ENCODE results near the gene ZPBP.
"Not testable (repeated sequence)": the region's sequence is repeated elsewhere in the genome, so short reads cannot be mapped to it uniquely, and the experiment has no call there.

The ZPBP gene

GRCh38 chr7:50073093-50073492 lies 20.0 kb downstream of the ZPBP start:
- H3K4me1 Mint-ChIP-seq (ENCODE audit: low read depth), result peaks cover 18% of the 10 kb centered on the region
- H3K9me3 Mint-ChIP-seq, result peaks cover 23% of the 10 kb centered on the region
- no peak overlapping the region for H3K27ac Mint-ChIP-seq
- H3K27me3 Mint-ChIP-seq (ENCODE audit: low read depth), result peaks cover 47% of the 10 kb centered on the region
- no peaks in the 10 kb centered on the region for H3K36me3 Mint-ChIP-seq (ENCODE audit: low read depth)
- no peak overlapping the region for H3K4me3 Mint-ChIP-seq

DNA sequence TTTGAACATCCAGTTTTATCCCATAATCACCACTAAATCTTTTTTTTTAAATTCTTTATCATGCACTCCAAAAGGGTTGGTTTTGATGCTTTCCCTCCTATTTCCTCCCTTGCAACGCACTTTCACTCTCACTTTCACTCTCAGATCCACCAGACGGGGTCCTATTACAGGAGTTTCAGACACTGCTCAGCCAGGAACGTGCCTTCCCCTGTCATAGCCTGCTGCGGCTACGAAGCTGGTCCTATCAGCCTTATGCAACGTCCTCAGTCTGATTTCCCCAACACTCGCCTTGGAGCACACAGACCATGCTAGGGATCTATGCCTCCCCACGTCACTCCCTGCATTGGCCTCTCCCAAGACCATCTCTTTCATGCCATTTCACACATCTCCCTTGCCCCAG lies 23.4 kb downstream of the ZPBP start:
- Mint-ChIP-seq H3K36me3 (ENCODE audit: low read depth) (no peaks in the 10 kb centered on the region), H3K27me3 (ENCODE audit: low read depth) (peaks cover 26% of the 10 kb centered on the region), H3K4me1 (ENCODE audit: low read depth) (peaks cover 18% of the 10 kb centered on the region), H3K9me3 (peaks cover 23% of the 10 kb centered on the region), H3K27ac (peak overlapping the region; percentile 37), H3K4me3 (peak overlapping the region; percentile 80)

DNA sequence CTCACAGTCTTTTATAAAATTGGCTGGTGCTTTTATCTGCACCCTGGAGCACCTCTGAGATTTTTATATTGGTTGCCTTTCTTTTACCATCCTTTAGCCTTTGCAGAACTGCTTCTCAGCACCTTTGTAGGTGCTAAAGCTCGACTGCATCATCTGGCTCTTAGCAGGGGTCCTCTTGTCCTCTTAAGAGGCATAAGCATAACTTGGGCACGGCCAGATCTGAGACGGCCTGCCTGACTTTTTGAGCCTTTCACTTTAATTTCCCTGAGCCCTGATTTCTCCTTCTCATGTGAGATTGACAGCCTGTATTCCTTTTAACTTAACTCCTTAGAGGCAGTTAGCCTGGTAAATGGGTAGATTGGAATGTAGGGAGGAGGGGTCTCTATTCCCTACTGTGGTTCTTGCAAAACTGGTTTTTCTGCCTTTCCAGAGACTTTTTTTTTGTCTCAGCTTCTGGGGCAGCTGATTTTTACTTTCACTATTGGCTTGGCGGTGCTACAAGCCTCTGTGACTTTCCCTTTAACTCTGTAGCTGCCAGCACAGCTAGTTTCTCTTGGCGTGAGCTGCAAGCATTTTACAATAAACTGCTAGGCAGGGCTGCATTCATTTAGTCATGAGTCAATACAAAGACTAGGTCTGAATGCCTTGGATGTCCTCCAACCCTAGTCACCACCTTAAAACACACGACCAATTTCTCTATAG lies 24.0 kb downstream of the ZPBP start:
- Mint-ChIP-seq H3K27ac (peak overlapping the region; percentile 83), H3K36me3 (ENCODE audit: low read depth) (no peaks in the 10 kb centered on the region), H3K4me1 (ENCODE audit: low read depth) (peaks cover 18% of the 10 kb centered on the region), H3K4me3 (peak overlapping the region; percentile 80), H3K9me3 (peaks cover 20% of the 10 kb centered on the region), H3K27me3 (ENCODE audit: low read depth) (peaks cover 23% of the 10 kb centered on the region)

DNA sequence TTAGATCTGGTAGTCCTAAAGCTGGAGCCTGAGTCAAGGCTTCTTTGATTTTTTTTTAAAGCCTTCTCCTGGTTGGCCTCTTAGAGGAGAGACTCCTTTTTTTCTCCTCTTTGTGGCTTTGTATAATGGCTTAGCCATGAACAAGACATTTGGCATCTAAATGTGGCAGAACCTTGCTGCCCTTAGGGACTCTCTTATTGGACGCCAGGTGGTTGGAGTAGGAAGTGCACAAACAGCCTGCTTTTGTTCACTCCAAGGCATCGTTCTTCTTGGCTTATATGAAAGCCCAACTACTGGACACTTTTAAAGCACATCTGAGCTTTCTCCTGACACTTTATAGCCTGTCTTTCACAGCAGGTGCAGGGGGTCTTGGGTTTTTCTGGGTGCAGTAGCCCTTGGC lies 25.0 kb downstream of the ZPBP start:
- H3K4me3 Mint-ChIP-seq, result no peak overlapping the region
- peaks cover 16% of the 10 kb centered on the region for H3K9me3 Mint-ChIP-seq
- peaks cover 18% of the 10 kb centered on the region for H3K4me1 Mint-ChIP-seq (ENCODE audit: low read depth)
- no peaks in the 10 kb centered on the region for H3K36me3 Mint-ChIP-seq (ENCODE audit: low read depth)
- no peak overlapping the region for H3K27ac Mint-ChIP-seq
- peaks cover 18% of the 10 kb centered on the region for H3K27me3 Mint-ChIP-seq (ENCODE audit: low read depth)

DNA sequence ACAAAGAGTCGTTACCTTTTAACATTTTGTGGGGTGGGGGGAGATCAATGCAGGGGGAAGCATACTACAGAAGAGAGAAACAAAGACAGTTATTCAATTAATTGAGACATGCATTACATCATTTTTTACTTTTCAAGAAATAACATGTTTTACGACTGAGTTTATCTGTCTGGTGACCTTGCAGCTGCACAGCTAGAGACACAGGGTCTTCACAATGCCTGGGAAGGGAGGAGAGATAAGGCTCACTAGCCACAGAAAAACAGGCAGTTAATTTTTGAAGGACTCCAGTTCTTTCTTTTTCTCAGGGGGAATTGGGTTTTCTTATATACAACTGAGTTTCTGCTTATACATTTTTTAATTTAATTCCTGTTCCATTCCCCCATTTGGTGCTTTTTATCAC lies 30.1 kb downstream of the ZPBP start:
- no peaks in the 10 kb centered on the region for H3K36me3 Mint-ChIP-seq (ENCODE audit: low read depth)

DNA sequence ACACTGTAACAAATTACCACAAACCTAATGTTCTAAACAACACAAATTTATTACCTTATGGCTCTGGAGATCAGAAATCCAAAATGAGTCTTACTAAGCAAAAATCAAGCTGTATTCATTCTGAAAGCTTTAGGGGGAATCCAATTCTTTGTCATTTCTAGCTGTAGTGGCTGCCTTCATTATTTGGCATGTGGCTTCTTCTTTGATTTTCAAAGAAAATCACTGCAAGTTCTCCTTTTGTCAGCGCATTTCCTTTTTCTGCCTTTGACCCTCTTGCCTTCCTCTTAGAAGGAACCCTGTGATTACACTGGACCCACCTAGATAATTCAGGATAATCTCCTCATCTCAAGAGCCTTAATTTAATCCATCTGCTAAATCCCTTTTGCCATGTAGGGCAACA lies 36.9 kb downstream of the ZPBP start:
- no peak overlapping the region for H3K4me3 Mint-ChIP-seq
- H3K27ac Mint-ChIP-seq, result no peak overlapping the region
- H3K36me3 Mint-ChIP-seq (ENCODE audit: low read depth), result no peaks in the 10 kb centered on the region
- no peaks in the 10 kb centered on the region for H3K4me1 Mint-ChIP-seq (ENCODE audit: low read depth)
- H3K9me3 Mint-ChIP-seq, result no peaks in the 10 kb centered on the region
- peaks cover 44% of the 10 kb centered on the region for H3K27me3 Mint-ChIP-seq (ENCODE audit: low read depth)

More for the DNA sequence above, 30.1 kb downstream of the ZPBP start:
- no peak overlapping the region for H3K27ac Mint-ChIP-seq
- H3K27me3 Mint-ChIP-seq (ENCODE audit: low read depth), result peaks cover 27% of the 10 kb centered on the region
- H3K9me3 Mint-ChIP-seq, result peaks cover 6% of the 10 kb centered on the region
- no peak overlapping the region for H3K4me3 Mint-ChIP-seq
- no peaks in the 10 kb centered on the region for H3K4me1 Mint-ChIP-seq (ENCODE audit: low read depth)

- Mint-ChIP-seq H3K27ac (no peak overlapping the region), H3K4me1 (ENCODE audit: low read depth) (no peaks in the 10 kb centered on the region), H3K27me3 (ENCODE audit: low read depth) (peaks cover 8% of the 10 kb centered on the region), H3K36me3 (ENCODE audit: low read depth) (no peaks in the 10 kb centered on the region), H3K4me3 (no peak overlapping the region), H3K9me3 (peaks cover 4% of the 10 kb centered on the region)
Measured at GRCh38 chr7:50047716-50048115, 45.3 kb downstream of the ZPBP start.

- not testable (repeated sequence) for H3K4me1 Mint-ChIP-seq (ENCODE audit: low read depth); H3K27ac Mint-ChIP-seq; H3K36me3 Mint-ChIP-seq (ENCODE audit: low read depth); H3K4me3 Mint-ChIP-seq; H3K9me3 Mint-ChIP-seq
- H3K27me3 Mint-ChIP-seq (ENCODE audit: low read depth), result peaks cover 11% of the 10 kb centered on the region
Measured at GRCh38 chr7:50041165-50041564, 51.9 kb downstream of the ZPBP start.

DNA sequence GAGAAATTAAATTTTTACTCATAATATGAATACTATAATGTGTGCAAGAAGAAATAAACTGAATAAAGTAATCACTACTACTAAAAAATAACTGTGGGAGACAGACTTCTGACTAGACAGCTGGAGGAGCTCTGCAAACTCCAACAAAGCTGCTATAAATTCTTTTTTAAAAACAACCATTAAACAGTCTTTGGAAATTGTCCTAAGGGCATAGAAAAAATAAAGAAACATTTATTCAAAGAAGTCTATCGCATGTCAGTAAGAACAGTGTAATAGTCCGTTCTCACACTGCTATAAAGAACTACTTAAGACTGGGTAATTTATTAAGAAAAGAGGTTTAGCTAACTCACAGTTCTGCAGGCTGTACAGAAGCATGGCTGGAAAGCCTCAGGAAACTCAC lies 56.0 kb downstream of the ZPBP start:
- Mint-ChIP-seq H3K4me1 (ENCODE audit: low read depth) (no peaks in the 10 kb centered on the region), H3K27me3 (ENCODE audit: low read depth) (peaks cover 19% of the 10 kb centered on the region), H3K4me3 (no peak overlapping the region), H3K27ac (no peak overlapping the region), H3K9me3 (no peaks in the 10 kb centered on the region), H3K36me3 (ENCODE audit: low read depth) (no peaks in the 10 kb centered on the region)

- Mint-ChIP-seq H3K36me3 (ENCODE audit: low read depth) (no peaks in the 10 kb centered on the region), H3K27ac (no peak overlapping the region), H3K9me3 (no peaks in the 10 kb centered on the region), H3K4me3 (no peak overlapping the region), H3K4me1 (ENCODE audit: low read depth) (no peaks in the 10 kb centered on the region), H3K27me3 (ENCODE audit: low read depth) (peaks cover 24% of the 10 kb centered on the region)
Measured at GRCh38 chr7:50022991-50023390, 70.1 kb downstream of the ZPBP start.

GRCh38 chr7:50022451-50022850 lies 70.6 kb downstream of the ZPBP start:
- Mint-ChIP-seq H3K27me3 (ENCODE audit: low read depth) (peaks cover 22% of the 10 kb centered on the region), H3K4me3 (no peak overlapping the region), H3K4me1 (ENCODE audit: low read depth) (no peaks in the 10 kb centered on the region), H3K27ac (no peak overlapping the region), H3K36me3 (ENCODE audit: low read depth) (no peaks in the 10 kb centered on the region), H3K9me3 (no peaks in the 10 kb centered on the region)

GRCh38 chr7:49995681-49996080 lies 97.4 kb downstream of the ZPBP start:
- H3K36me3 Mint-ChIP-seq (ENCODE audit: low read depth), result no peaks in the 10 kb centered on the region
- H3K27ac Mint-ChIP-seq, result no peak overlapping the region
- H3K27me3 Mint-ChIP-seq (ENCODE audit: low read depth), result peaks cover 15% of the 10 kb centered on the region
- no peak overlapping the region for H3K4me3 Mint-ChIP-seq
- H3K4me1 Mint-ChIP-seq (ENCODE audit: low read depth), result no peaks in the 10 kb centered on the region
- no peaks in the 10 kb centered on the region for H3K9me3 Mint-ChIP-seq

DNA sequence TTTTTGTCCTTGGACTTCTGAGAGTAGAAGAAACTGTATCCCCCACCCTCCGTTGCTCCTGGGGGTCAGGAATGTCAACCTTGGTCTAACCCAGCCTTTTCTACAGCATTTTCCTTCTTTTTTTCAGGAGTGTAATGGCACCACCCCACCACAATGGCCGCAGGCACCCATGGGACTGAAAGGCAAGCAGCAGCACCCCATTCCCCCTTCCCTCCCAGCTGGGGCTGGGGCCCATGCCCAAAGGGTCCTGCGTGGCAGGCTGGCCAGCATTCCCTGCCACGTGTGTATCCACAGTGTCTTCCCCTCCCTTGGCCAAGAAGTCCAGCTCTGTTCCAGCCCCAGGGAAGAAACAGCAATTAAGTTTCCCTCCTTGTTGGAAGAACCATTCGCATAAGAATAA lies 106.9 kb downstream of the ZPBP start:
- Mint-ChIP-seq H3K9me3 (peaks cover 6% of the 10 kb centered on the region), H3K36me3 (ENCODE audit: low read depth) (no peaks in the 10 kb centered on the region), H3K27ac (no peak overlapping the region), H3K4me3 (no peak overlapping the region), H3K27me3 (ENCODE audit: low read depth) (peaks cover 5% of the 10 kb centered on the region), H3K4me1 (ENCODE audit: low read depth) (no peaks in the 10 kb centered on the region)

DNA sequence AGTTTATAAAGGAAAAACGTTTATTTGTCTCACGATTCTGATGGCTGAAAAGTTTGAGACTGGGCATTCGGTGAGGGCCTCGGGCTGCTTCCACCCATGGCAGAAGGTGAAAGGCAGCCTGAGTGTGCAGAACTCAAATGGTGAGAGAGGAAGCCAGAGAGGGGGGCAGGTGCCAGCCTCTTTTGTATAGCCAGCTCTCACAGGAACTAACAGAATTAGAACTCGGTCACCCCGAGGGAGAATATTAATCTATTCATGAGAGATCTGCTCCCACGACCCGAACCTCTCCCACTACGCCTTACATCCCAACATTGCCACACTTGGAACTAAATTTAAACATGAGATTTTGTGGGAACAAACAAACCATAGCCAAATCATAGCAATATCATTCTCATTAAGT lies 112.6 kb downstream of the ZPBP start:
- H3K4me1 Mint-ChIP-seq (ENCODE audit: low read depth), result no peaks in the 10 kb centered on the region

GRCh38 chr7:49976238-49976637 lies 116.8 kb downstream of the ZPBP start:
- Mint-ChIP-seq H3K4me1 (ENCODE audit: low read depth) (no peaks in the 10 kb centered on the region), H3K27me3 (ENCODE audit: low read depth) (no peaks in the 10 kb centered on the region), H3K4me3 (no peak overlapping the region), H3K9me3 (no peaks in the 10 kb centered on the region), H3K27ac (no peak overlapping the region), H3K36me3 (ENCODE audit: low read depth) (no peaks in the 10 kb centered on the region)

More for the DNA sequence above, 112.6 kb downstream of the ZPBP start:
- no peak overlapping the region for H3K4me3 Mint-ChIP-seq
- H3K36me3 Mint-ChIP-seq (ENCODE audit: low read depth), result no peaks in the 10 kb centered on the region
- no peaks in the 10 kb centered on the region for H3K27me3 Mint-ChIP-seq (ENCODE audit: low read depth)
- no peak overlapping the region for H3K27ac Mint-ChIP-seq
- no peaks in the 10 kb centered on the region for H3K9me3 Mint-ChIP-seq

DNA sequence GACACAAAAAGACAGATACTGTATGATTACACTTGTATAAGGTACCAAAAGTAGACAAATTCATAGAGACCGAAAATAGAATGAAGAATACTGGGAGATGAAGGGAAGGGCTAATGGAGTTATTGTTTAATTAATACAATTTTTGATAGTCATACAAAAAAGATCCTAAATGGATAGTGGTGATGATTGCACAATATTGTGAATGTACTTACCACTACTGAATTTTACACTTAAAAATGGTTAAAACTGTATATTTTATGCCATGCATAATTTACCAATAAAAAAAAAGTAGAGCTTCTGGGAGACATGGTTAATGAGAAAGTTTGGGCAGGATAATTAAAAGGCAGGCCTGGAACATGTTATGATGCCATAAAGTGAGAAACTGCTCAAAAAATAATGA lies 119.0 kb downstream of the ZPBP start:
- no peaks in the 10 kb centered on the region for H3K36me3 Mint-ChIP-seq (ENCODE audit: low read depth)
- no peak overlapping the region for H3K4me3 Mint-ChIP-seq
- H3K27ac Mint-ChIP-seq, result no peak overlapping the region
- no peaks in the 10 kb centered on the region for H3K27me3 Mint-ChIP-seq (ENCODE audit: low read depth)
- no peaks in the 10 kb centered on the region for H3K4me1 Mint-ChIP-seq (ENCODE audit: low read depth)
- H3K9me3 Mint-ChIP-seq, result no peaks in the 10 kb centered on the region
